Type B pancreatic cell (in vitro differentiated cells): Measurements from ENCODE around the gene M6PR. TPM values are rescaled to one million over a fixed set of nuclear protein-coding genes. Genes with fewer than 3 reads are reported as not detected.

Experiments used
- DNase-seq: peaks from one replicate; pipeline ENCODE4 v3.0.0; 2021; ENCODE audit warnings: mixed read lengths; ENCODE audit not compliant: unreplicated experiment; ENCODE audit errors: extremely low spot score
- H3K27ac Mint-ChIP-seq: 2 replicates; pipeline ENCODE4 v1.8.0; 2021; ENCODE audit warnings: mild to moderate bottlenecking, mixed read lengths
- H3K27me3 Mint-ChIP-seq: 2 replicates; pipeline ENCODE4 v1.8.0; 2021; ENCODE audit warnings: mixed read lengths
- H3K36me3 Mint-ChIP-seq: 2 replicates; pipeline ENCODE4 v1.8.0; 2021; ENCODE audit warnings: mixed read lengths
- H3K4me1 Mint-ChIP-seq: one replicate; pipeline ENCODE4 v1.8.0; 2021; ENCODE audit warnings: mixed read lengths; ENCODE audit not compliant: unreplicated experiment
- H3K4me3 Mint-ChIP-seq: 2 replicates; pipeline ENCODE4 v1.8.0; 2021; ENCODE audit warnings: mild to moderate bottlenecking, mixed read lengths
- H3K9me3 Mint-ChIP-seq: 2 replicates; pipeline ENCODE4 v1.8.0; 2021; ENCODE audit warnings: mixed read lengths
- total RNA-seq: library from RNA; stranded (reverse); gene quantifications from 2 replicates; pipeline ENCODE4 v1.2.1, GENCODE V29; 2021; ENCODE audit warnings: low replicate concordance
- TF ChIP-seq, protein P1 (sequence below): fragments of 200-600 bp; sonication (generic); conservative IDR thresholded peaks from 2 replicates; pipeline ENCODE4 v1.5.0; 2021; ENCODE audit warnings: antibody characterized with exemption, mild to moderate bottlenecking

Gene M6PR
- total RNA-seq, 1 donor from 2014 or later: 129 TPM

DNA sequence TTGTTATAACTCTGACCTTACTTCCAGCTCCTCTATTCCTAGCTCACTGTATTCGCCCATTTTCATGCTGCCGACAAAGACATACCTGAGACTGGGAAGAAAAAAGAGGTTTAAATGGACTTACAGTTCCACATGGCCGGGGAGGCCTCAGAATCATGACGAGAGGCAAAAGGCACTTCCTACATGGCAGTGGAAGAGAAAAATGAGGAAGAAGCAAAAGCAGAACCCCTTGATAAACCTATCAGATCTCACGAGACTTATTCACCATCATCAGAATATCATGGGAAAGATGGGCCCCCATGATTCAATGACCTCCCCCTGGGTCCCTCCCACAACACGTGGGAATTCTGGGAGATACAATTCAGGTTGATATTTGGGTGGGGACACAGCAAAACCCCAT, 49.6 kb downstream of the M6PR start:
- Mint-ChIP-seq H3K9me3 (peaks cover 4% of the 10 kb centered on the region), H3K36me3 (peaks cover 8% of the 10 kb centered on the region), H3K27ac (no peak overlapping the region), H3K27me3 (peaks cover 4% of the 10 kb centered on the region), H3K4me3 (no peak overlapping the region), H3K4me1 (no peaks in the 10 kb centered on the region)
- no peak for DNase-seq
- TF ChIP-seq, protein P1, sequence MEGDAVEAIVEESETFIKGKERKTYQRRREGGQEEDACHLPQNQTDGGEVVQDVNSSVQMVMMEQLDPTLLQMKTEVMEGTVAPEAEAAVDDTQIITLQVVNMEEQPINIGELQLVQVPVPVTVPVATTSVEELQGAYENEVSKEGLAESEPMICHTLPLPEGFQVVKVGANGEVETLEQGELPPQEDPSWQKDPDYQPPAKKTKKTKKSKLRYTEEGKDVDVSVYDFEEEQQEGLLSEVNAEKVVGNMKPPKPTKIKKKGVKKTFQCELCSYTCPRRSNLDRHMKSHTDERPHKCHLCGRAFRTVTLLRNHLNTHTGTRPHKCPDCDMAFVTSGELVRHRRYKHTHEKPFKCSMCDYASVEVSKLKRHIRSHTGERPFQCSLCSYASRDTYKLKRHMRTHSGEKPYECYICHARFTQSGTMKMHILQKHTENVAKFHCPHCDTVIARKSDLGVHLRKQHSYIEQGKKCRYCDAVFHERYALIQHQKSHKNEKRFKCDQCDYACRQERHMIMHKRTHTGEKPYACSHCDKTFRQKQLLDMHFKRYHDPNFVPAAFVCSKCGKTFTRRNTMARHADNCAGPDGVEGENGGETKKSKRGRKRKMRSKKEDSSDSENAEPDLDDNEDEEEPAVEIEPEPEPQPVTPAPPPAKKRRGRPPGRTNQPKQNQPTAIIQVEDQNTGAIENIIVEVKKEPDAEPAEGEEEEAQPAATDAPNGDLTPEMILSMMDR: no peak

DNA sequence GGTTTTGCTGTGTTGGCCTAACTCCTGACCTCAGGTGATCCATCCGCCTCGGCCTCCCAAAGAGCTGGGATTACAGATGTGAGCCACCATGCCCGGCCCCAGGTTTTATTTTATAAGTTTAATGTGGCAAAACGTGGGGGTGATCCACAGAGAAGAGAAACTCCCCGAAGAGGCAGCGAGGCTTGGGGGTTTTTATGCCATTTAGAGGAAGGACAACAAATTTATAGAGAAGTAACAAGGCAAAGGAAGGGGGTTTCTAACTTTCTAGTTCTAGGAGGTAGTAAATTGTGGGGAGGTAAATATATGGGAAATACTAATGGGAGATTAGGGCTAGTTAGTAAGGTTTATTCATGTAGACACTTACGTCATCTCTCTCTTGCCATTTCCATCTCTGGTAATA, 52.4 kb downstream of the M6PR start:
- peaks cover 4% of the 10 kb centered on the region for H3K36me3 Mint-ChIP-seq
- peaks cover 4% of the 10 kb centered on the region for H3K27me3 Mint-ChIP-seq
- no peaks in the 10 kb centered on the region for H3K4me1 Mint-ChIP-seq
- H3K4me3 Mint-ChIP-seq: no peak overlapping the region
- H3K9me3 Mint-ChIP-seq: peaks cover 4% of the 10 kb centered on the region
- H3K27ac Mint-ChIP-seq: no peak overlapping the region
- DNase-seq: no peak
- TF ChIP-seq, protein P1: no peak

DNA sequence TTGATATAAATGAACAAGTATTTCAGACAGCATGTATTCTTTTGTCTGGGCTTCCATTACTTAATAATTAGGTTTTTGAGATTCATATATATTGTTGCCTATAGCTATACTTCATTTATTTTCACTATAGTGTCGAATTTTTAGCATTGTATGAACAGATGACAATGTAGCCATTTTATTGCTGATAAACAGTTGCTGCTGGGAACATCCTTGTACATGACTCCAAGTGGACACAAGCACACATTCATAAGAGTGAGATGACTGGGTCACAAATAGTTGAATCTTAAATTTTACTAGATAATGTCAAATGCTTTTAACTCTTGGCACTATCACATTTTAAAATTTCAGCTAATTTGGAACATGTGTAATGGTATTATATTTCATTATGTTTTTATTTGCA, 54.5 kb downstream of the M6PR start:
- H3K4me1 Mint-ChIP-seq: no peaks in the 10 kb centered on the region
- peaks cover 4% of the 10 kb centered on the region for H3K27me3 Mint-ChIP-seq
- H3K36me3 Mint-ChIP-seq: peaks cover 4% of the 10 kb centered on the region
- peaks cover 4% of the 10 kb centered on the region for H3K9me3 Mint-ChIP-seq
- DNase-seq: no peak
- TF ChIP-seq, protein P1: no peak
- H3K4me3 Mint-ChIP-seq: no peak overlapping the region
- H3K27ac Mint-ChIP-seq: no peak overlapping the region

DNA sequence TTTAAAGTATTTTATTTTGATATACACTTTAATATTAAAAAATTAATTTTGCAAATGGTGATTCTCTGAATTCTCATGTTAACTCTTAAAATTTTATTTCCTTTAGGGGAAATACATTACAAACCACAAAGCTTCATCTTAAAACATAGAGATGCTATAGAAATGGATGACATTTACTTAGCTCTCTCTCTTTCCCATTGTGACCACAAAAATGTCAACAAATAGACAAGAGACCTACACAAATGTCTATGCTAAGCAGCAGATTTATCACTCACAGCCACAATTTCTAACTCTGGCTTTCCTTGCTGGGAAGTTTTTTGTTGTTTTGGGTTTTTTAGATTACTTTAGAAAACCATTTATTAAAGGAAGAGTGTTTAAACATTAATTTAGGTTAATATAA, 55.1 kb downstream of the M6PR start:
- H3K9me3 Mint-ChIP-seq: peaks cover 4% of the 10 kb centered on the region
- TF ChIP-seq, protein P1: no peak
- peaks cover 4% of the 10 kb centered on the region for H3K27me3 Mint-ChIP-seq
- H3K36me3 Mint-ChIP-seq: peaks cover 4% of the 10 kb centered on the region
- H3K4me1 Mint-ChIP-seq: no peaks in the 10 kb centered on the region
- H3K4me3 Mint-ChIP-seq: no peak overlapping the region
- H3K27ac Mint-ChIP-seq: no peak overlapping the region
- no peak for DNase-seq

DNA sequence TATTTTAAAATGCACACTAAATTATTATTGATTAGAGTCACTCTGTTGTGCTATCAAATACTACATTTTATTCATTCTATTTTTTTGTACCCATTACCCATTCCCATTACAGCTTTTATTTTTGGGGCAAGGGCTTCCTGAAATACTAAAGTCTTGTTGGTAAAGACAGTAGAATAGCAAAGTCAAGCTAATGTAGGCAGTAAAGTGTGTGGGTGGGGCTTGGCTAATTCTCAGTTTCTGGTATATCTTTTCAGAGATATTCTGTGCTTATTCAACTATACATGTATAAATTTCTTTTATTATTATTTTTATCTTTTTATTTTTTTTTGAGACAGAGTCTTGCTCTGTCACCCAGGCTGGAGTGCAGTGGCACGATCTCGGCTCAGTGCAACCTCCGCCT, 57.5 kb downstream of the M6PR start:
- peaks cover 5% of the 10 kb centered on the region for H3K9me3 Mint-ChIP-seq
- TF ChIP-seq, protein P1: no peak
- no peaks in the 10 kb centered on the region for H3K4me1 Mint-ChIP-seq
- DNase-seq: no peak
- peaks cover 4% of the 10 kb centered on the region for H3K36me3 Mint-ChIP-seq
- H3K4me3 Mint-ChIP-seq: no peak overlapping the region
- no peaks in the 10 kb centered on the region for H3K27me3 Mint-ChIP-seq
- no peak overlapping the region for H3K27ac Mint-ChIP-seq

Other genes starting within 250 kb of the M6PR start
- 3.8 and 26.0 TPM in 2 replicates for gene A2ML1, start 127.0 kb downstream of the M6PR start, total RNA-seq
- 80.8 and 107 TPM in 2 replicates for gene PHC1, start 35.1 kb downstream of the M6PR start, total RNA-seq
- 1.6 and 4.4 TPM in 2 replicates for gene KLRG1, start 39.9 kb upstream of the M6PR start, total RNA-seq
- gene A2M, start 166.3 kb upstream of the M6PR start, total RNA-seq: 4.9 and 84.9 TPM in 2 replicates